Lower lobe of right lung (tissue), 2 donors: Measurements from ENCODE around the gene STX10. TPM values are rescaled to one million over a fixed set of nuclear protein-coding genes. Genes with fewer than 3 reads are reported as not detected.

Experiments used
- ATAC-seq, 2 donors: fragments of 200-7000 bp; cut with Tn5 transposase; one replicate each; pipeline ENCODE4 v1.9.1; 2020 to 2022; ENCODE audit warnings: mild to moderate bottlenecking in 2 of 2, moderate library complexity in 2 of 2
- DNase-seq: peaks from one replicate; pipeline ENCODE4 v3.0.0-alpha.2; 2020
- H3K27ac ChIP-seq: fragments of 200-600 bp; one replicate; pipeline ENCODE4 v1.8.0; 2022
- H3K27me3 ChIP-seq: fragments of 200-600 bp; one replicate; pipeline ENCODE4 v1.8.0; 2022; ENCODE audit warnings: low read depth
- H3K36me3 ChIP-seq: fragments of 200-600 bp; one replicate; pipeline ENCODE4 v1.8.0; 2022; ENCODE audit warnings: mild to moderate bottlenecking
- H3K4me1 ChIP-seq: fragments of 200-600 bp; one replicate; pipeline ENCODE4 v1.8.0; 2022
- H3K4me3 ChIP-seq: fragments of 200-600 bp; one replicate; pipeline ENCODE4 v1.8.0; 2022; ENCODE audit warnings: mild to moderate bottlenecking
- H3K9me3 ChIP-seq: fragments of 200-600 bp; one replicate; pipeline ENCODE4 v1.8.0; 2022
- intact Hi-C: fragments of 100-400 bp; cut with DNase I; formaldehyde crosslinking; loops from one replicate; pipeline ENCODE4 v1.11.0; 2022
- total RNA-seq: library from RNA; stranded (reverse); fragmentation: NEBNext Ultra II Directional; extraction: Animal tissue kit (Norgen Biotek cat#: 25700); gene quantifications from one replicate; pipeline ENCODE4 v1.2.1, GENCODE V29; 2021
- TF ChIP-seq, protein P1 (sequence below): fragments of 200-600 bp; IDR thresholded peaks from one replicate; pipeline ENCODE4 v1.8.0; 2022; ENCODE audit warnings: antibody characterized with exemption, mild to moderate bottlenecking
- donor health status: DM: no; HTN: yes; CAD: no; lungs with severe emphysema.

The STX10 gene
- total RNA-seq, 1 donor from 2014 or later, result 82.7 TPM

DNA sequence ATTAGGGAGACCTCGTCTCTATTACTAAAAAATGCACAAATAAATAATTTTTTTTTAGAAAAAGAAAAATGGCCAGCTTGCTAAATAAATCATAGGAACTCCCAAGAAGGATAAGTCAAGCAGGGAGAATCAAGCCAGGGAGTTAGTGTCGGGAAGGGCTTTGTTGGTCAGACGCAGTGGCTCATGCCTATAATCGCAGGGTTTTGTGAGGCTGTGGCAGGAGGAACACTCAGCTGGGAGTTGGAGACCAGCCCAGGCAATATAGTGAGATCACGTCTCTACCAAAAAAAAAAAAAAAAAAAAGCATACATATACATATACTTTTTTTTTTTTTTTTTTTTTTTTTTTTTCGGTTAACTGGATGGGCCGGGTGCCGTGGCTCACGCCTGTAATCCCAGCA lies 23.1 kb downstream of the STX10 start:
- peaks cover 11% of the 10 kb centered on the region for H3K36me3 ChIP-seq
- H3K4me3 ChIP-seq, result no peak overlapping the region
- ATAC-seq, result no peak
- intact Hi-C loops, result no loop called here
- TF ChIP-seq, protein P1, sequence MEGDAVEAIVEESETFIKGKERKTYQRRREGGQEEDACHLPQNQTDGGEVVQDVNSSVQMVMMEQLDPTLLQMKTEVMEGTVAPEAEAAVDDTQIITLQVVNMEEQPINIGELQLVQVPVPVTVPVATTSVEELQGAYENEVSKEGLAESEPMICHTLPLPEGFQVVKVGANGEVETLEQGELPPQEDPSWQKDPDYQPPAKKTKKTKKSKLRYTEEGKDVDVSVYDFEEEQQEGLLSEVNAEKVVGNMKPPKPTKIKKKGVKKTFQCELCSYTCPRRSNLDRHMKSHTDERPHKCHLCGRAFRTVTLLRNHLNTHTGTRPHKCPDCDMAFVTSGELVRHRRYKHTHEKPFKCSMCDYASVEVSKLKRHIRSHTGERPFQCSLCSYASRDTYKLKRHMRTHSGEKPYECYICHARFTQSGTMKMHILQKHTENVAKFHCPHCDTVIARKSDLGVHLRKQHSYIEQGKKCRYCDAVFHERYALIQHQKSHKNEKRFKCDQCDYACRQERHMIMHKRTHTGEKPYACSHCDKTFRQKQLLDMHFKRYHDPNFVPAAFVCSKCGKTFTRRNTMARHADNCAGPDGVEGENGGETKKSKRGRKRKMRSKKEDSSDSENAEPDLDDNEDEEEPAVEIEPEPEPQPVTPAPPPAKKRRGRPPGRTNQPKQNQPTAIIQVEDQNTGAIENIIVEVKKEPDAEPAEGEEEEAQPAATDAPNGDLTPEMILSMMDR, result no peak
- no peaks in the 10 kb centered on the region for H3K9me3 ChIP-seq
- no peaks in the 10 kb centered on the region for H3K4me1 ChIP-seq
- no peak overlapping the region for H3K27ac ChIP-seq
- no peaks in the 10 kb centered on the region for H3K27me3 ChIP-seq
- no peak for DNase-seq

DNA sequence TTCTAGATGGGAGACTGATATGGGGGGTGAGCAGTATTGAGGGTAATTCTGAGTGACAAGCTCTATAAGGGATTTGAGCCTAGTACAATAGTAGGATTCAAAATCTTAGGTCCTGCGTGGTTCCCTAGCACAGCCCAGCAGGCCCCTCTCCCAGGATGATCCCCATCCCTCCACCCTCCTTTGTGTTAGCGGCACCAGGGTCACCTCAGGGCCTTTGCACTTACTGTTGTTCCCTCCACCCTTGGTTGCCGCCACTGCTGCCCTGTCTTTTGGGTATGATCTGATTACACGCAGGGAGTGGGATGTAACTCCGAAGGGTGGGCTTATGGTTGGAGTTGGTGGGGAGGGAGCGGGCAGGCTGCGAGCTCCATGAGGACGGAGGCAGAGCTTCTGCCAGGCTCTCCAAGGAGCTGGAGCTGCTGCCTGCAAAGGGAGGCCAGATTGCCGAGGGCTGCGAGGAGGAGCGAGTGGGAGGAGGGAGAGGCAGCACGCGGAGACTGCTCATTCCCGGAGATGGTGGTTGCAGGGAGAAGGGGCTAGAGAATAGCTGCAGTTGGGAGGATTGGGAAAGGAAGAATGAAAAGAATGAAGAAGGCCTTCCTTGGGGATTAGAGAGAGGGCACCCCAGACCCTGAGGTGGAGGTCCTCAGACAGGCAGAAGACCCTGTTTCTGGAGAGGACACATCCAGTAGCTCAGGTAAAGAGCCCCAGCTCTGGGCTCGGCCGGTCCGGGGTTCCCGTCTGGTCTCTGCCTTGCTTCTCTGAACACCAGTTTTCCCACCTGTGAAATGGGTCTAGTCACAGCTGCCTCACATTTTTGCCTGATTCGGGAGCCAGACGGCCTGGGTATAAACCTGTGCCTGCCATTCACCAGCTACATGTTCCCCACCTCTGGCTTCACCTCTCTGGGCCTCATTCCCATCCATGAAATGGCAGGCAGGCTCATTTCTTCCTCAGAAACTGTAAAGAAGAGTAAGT lies 26.9 kb downstream of the STX10 start:
- DNase-seq, result no peak
- Histone ChIP-seq H3K27me3 (no peaks in the 10 kb centered on the region), H3K4me3 (no peak overlapping the region), H3K4me1 (peaks cover 20% of the 10 kb centered on the region), H3K27ac (no peak overlapping the region), H3K36me3 (peaks cover 20% of the 10 kb centered on the region), H3K9me3 (no peaks in the 10 kb centered on the region)
- ATAC-seq, result no peak
- intact Hi-C loops, result no loop called here
- TF ChIP-seq, protein P1, result no peak

DNA sequence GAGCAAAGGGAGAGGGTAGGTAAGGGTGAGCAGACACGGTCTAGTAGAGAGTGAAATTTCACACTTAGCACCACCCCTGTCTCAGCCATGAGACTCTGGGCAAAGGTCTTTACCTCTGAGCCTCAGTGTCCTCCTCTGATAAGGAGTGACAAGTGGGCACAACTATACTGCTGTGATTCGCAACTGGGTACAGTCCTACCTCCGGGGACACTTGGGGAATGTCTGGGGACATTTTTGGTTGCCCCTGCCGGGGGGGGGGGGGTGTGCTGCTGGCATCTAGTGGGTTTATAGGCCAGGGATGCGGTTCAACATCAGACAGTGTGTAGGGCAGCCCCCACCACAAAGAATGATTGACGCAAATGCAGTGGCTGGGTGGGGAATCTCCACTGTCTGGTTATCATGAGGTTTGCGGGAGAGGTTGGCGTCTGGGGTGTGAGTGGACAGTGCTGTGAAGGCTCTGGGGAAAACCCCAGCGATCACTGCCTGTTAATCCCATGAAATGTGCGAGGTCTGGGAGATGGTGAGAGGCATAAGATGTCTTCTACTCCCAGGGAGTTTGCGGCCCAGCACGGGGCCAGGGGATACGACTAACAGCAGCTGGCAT lies 27.8 kb downstream of the STX10 start:
- intact Hi-C loops, result no loop called here
- H3K27ac ChIP-seq, result no peak overlapping the region
- H3K4me3 ChIP-seq, result no peak overlapping the region
- TF ChIP-seq, protein P1, result no peak
- peaks cover 20% of the 10 kb centered on the region for H3K36me3 ChIP-seq
- DNase-seq (no peak), ATAC-seq (no peak)
- no peaks in the 10 kb centered on the region for H3K27me3 ChIP-seq
- H3K4me1 ChIP-seq, result peaks cover 24% of the 10 kb centered on the region
- H3K9me3 ChIP-seq, result no peaks in the 10 kb centered on the region

DNA sequence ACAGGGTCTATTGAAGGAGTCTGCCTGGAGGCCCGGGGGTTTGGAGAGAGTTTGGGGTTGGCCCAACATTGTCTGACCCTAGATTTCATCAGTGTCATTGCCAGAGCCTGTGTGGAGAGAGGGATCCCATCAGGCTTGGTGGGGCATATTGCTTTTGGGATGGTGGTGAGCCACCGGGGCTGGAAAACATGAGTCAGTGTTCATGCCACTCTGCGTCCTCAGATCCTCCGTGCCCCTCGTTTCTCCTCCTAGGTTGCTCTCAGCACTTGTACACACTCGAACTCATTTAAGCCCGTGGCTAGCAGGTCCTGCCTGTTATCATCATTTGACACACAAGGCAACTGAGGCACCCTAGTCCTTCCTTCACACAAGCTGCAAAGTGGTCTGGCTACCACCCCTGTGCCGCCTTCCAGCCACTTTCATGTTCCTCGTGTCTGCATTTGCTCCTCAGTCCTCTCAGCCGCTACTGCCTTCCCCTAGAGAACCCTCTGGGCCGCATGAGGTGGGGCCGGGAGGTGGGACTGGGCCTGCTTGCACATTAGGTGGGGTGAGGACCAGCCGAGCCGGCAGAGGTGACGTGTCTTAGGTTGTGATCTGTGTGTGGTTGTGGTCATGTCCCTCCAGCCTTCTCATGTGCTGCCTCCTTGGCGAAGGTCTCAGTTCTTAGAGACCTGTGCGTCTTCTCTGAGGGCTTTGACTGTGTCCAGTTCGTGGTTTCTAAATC lies 28.5 kb downstream of the STX10 start:
- no peak for ATAC-seq
- H3K27me3 ChIP-seq, result no peaks in the 10 kb centered on the region
- no peak overlapping the region for H3K27ac ChIP-seq
- intact Hi-C loops, result no loop called here
- peaks cover 19% of the 10 kb centered on the region for H3K36me3 ChIP-seq
- TF ChIP-seq, protein P1, result no peak
- H3K9me3 ChIP-seq, result no peaks in the 10 kb centered on the region
- H3K4me1 ChIP-seq, result peaks cover 29% of the 10 kb centered on the region
- no peak overlapping the region for H3K4me3 ChIP-seq
- DNase-seq, result no peak

DNA sequence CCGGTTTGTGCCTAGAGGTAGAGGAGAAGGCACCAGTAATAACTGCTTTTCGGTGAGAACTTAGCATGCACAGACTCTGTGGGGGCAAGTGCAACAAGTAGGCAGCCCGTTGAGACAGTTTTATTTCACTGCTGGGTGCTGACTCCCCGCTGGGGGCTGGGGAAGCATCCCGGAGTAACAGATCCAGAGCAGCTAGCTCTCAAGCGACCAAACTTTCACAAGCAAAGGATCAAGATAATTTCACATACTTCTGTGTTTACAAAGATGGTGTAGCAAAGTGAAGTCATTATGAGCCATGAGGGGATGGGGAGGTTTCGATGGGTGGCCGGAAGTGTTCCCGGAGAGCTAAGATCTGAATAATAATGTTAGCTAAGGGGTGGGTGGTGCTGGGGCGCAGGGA lies 29.4 kb downstream of the STX10 start:
- no peak for ATAC-seq
- TF ChIP-seq, protein P1, result no peak
- intact Hi-C loops, result no loop called here

More for the DNA sequence above, 29.4 kb downstream of the STX10 start:
- Histone ChIP-seq H3K27me3 (no peaks in the 10 kb centered on the region), H3K4me3 (no peak overlapping the region), H3K4me1 (peaks cover 32% of the 10 kb centered on the region), H3K27ac (no peak overlapping the region), H3K36me3 (peaks cover 12% of the 10 kb centered on the region), H3K9me3 (no peaks in the 10 kb centered on the region)
- DNase-seq, result no peak
